HEK293 (cell line): Measurements from ENCODE around the gene FLOT2.

ENCODE experiments used
- MYNN ChIP-seq: fragments of 450-650 bp; formaldehyde crosslinking; IDR thresholded peaks from 2 replicates; pipeline ENCODE4 v1.5.1; 2016; ENCODE audit warnings: missing biosample characterization, missing genetic modification characterization, borderline replicate concordance
- SALL2 ChIP-seq: fragments of 450-650 bp; formaldehyde crosslinking; IDR thresholded peaks from 2 replicates; pipeline ENCODE4 v1.5.0; 2017; ENCODE audit warnings: missing biosample characterization, mild to moderate bottlenecking, missing genetic modification characterization, borderline replicate concordance
- ZNF423 ChIP-seq: fragments of 450-650 bp; formaldehyde crosslinking; IDR thresholded peaks from 2 replicates; pipeline ENCODE4 v1.5.1; 2016; ENCODE audit warnings: missing biosample characterization, missing genetic modification characterization
- ZNF449 ChIP-seq: fragments of 450-650 bp; formaldehyde crosslinking; IDR thresholded peaks from 2 replicates; pipeline ENCODE4 v1.5.1; 2017; ENCODE audit warnings: missing biosample characterization, mild to moderate bottlenecking, missing genetic modification characterization, moderate library complexity
- ZNF530 ChIP-seq: fragments of 450-650 bp; formaldehyde crosslinking; IDR thresholded peaks from 2 replicates; pipeline ENCODE4 v1.5.1; 2016; ENCODE audit warnings: low read depth, missing biosample characterization, missing genetic modification characterization
- ZNF544 ChIP-seq: fragments of 450-650 bp; formaldehyde crosslinking; IDR thresholded peaks from 2 replicates; pipeline ENCODE4 v1.5.0; 2017; ENCODE audit warnings: missing biosample characterization, missing genetic modification characterization
- ZNF561 ChIP-seq: fragments of 450-650 bp; IDR thresholded peaks from 2 replicates; pipeline ENCODE4 v1.5.1; 2018; ENCODE audit warnings: missing biosample characterization, missing genetic modification characterization, borderline replicate concordance
- ZNF791 ChIP-seq: fragments of 450-650 bp; formaldehyde crosslinking; IDR thresholded peaks from 2 replicates; pipeline ENCODE4 v1.5.1; 2016; ENCODE audit warnings: missing biosample characterization, missing genetic modification characterization
- ZSCAN18 ChIP-seq: fragments of 450-650 bp; formaldehyde crosslinking; IDR thresholded peaks from 2 replicates; pipeline ENCODE4 v1.5.1; 2016; ENCODE audit warnings: missing biosample characterization, missing genetic modification characterization
- TF ChIP-seq, protein P1 (sequence below): fragments of 450-650 bp; formaldehyde crosslinking; IDR thresholded peaks from 2 replicates; pipeline ENCODE4 v1.5.1; 2016; ENCODE audit warnings: missing biosample characterization, missing genetic modification characterization
- TF ChIP-seq, protein P2 (sequence below): fragments of 450-650 bp; formaldehyde crosslinking; IDR thresholded peaks from 2 replicates; pipeline ENCODE4 v1.5.1; 2016; ENCODE audit warnings: missing biosample characterization, missing genetic modification characterization

GRCh38 chr17:28849281-28849680 is 48.3 kb downstream of the FLOT2 start:
- TF ChIP-seq ZNF561, result no peak
- no peak for TF ChIP-seq SALL2 (tag by site-specific recombination)
- TF ChIP-seq ZNF423 (tag by site-specific recombination), result no peak
- TF ChIP-seq MYNN (tag by site-specific recombination), result no peak
- TF ChIP-seq ZSCAN18 (tag by site-specific recombination), result no peak
- no peak for TF ChIP-seq ZNF791 (tag by site-specific recombination)
- TF ChIP-seq, protein P1, sequence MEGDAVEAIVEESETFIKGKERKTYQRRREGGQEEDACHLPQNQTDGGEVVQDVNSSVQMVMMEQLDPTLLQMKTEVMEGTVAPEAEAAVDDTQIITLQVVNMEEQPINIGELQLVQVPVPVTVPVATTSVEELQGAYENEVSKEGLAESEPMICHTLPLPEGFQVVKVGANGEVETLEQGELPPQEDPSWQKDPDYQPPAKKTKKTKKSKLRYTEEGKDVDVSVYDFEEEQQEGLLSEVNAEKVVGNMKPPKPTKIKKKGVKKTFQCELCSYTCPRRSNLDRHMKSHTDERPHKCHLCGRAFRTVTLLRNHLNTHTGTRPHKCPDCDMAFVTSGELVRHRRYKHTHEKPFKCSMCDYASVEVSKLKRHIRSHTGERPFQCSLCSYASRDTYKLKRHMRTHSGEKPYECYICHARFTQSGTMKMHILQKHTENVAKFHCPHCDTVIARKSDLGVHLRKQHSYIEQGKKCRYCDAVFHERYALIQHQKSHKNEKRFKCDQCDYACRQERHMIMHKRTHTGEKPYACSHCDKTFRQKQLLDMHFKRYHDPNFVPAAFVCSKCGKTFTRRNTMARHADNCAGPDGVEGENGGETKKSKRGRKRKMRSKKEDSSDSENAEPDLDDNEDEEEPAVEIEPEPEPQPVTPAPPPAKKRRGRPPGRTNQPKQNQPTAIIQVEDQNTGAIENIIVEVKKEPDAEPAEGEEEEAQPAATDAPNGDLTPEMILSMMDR, result no peak
- TF ChIP-seq ZNF530 (tag by site-specific recombination), result no peak
- TF ChIP-seq, protein P2, sequence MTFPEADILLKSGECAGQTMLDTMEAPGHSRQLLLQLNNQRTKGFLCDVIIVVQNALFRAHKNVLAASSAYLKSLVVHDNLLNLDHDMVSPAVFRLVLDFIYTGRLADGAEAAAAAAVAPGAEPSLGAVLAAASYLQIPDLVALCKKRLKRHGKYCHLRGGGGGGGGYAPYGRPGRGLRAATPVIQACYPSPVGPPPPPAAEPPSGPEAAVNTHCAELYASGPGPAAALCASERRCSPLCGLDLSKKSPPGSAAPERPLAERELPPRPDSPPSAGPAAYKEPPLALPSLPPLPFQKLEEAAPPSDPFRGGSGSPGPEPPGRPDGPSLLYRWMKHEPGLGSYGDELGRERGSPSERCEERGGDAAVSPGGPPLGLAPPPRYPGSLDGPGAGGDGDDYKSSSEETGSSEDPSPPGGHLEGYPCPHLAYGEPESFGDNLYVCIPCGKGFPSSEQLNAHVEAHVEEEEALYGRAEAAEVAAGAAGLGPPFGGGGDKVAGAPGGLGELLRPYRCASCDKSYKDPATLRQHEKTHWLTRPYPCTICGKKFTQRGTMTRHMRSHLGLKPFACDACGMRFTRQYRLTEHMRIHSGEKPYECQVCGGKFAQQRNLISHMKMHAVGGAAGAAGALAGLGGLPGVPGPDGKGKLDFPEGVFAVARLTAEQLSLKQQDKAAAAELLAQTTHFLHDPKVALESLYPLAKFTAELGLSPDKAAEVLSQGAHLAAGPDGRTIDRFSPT, result no peak
- no peak for TF ChIP-seq ZNF449 (tag by site-specific recombination)
- no peak for TF ChIP-seq ZNF544 (tag by site-specific recombination)
